ENCODE data around the gene RBMS3.
"Not testable (repeated sequence)": the region's sequence is repeated elsewhere in the genome, so short reads cannot be mapped to it uniquely, and the experiment has no call there.

Gene RBMS3

DNA sequence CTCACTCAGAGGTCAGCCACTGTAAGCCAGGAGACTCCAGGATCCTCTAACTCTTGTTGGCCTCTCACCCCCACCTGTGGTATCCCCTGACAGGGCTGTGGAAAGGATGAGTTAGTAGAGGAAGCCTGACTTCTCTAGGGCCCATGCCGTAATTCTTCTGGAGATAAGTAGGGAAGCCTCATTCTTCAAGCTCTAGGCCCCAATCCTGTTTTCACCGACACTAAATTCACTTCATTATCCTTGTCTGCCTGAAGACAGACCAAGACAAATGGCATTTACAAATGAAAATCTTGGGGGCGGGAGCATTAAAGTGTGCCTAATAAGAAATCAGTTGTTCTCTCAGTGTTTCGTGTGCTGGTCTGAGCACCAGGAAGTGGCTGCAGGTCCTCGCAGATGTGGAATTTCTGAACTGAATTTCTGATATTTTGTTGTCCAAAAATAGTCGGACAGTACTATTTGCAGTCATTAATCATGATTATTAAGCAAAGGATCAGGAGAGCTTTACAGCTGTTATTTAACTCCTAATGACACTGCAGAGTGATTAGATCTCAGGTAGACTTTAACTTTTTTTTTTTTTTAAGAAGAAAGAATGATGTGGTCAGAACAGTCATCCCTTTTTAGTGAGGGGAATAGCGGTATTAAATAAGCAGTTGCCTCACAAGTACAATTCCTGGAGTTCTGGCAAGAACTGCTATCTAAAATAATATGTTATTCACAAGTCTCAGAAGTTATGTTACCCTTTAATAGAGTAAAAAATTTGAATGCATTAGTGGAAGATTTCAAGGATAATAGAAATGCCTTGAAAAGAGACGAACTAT lies 58.4 kb downstream of the RBMS3 start:
- no peak for DNase-seq (ENCODE audit: low spot score)

DNA sequence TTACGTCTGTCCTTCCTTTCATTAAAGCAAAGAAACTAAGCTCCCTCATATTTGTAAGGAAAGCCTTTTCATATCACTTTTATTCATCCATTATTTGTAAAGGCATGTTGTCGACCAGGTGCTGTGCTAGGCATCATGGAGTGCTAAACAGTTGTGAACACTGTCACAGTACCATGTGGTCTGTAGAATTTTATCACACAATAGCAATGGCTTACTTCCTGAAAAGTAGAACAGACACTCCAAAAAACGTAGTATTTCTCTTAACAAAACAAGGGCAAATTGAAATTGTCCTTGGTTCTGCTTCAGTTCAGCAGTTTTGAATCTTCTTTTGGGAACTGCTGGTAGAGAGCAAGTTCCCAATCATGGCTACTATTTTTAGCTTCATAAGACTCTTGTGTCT lies 63.3 kb downstream of the RBMS3 start:
- no peak for DNase-seq (ENCODE audit: low spot score)

DNA sequence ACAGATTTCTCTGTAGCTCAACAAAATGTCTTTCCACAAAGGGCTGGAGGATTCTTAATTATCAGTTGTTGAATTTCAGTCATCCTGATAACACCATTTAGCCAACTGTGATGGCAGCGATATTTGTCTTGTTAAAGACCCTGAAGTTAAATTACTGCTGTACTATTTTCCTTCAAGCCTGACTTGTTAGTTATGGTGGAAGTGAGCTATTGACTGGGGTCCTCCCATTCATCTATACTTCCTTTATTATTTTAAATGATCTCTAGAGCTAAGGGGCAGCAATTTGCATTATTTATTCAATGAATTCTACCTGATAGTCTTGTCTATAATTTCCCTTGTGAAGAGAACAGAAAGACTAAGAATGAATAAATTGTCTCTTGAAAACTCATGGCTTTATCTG lies 64.1 kb downstream of the RBMS3 start:
- no peak for DNase-seq (ENCODE audit: low spot score)

DNA sequence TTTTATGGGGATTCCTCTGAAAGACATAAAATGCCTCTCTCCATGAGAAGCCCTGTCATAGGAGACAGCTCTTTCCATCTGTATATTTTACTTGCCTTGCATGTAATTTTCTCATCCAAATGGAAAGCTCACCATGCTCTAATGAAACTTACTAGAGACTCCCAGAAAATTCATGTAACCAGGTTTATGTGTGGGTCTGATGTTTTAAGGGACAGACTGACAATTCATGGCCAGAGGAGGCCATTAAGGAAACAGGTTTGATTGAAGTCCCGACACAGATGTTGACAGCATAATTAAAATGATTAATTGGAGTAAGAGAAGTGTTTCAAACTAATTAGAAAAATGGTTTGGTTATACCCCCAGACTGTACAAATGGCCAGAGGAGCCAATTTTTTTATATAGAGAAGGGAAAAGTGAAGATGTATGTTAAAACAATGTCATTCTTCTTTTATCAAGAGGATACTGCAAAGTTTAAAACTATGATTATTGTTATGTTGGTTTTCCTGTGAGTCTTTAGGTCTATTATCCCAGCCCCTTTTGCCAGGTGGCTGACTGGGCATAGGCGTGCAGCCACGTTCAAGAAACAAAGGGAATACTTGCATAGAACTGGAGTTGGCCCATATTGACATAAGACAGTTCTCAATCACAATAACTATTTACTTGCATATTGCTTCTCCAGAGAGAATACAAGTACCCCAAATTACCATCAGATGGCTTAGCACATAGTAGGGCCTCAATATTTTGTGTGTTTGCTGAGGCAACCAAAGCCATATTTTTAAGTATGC lies 64.8 kb downstream of the RBMS3 start:
- no peak for DNase-seq (ENCODE audit: low spot score)

DNA sequence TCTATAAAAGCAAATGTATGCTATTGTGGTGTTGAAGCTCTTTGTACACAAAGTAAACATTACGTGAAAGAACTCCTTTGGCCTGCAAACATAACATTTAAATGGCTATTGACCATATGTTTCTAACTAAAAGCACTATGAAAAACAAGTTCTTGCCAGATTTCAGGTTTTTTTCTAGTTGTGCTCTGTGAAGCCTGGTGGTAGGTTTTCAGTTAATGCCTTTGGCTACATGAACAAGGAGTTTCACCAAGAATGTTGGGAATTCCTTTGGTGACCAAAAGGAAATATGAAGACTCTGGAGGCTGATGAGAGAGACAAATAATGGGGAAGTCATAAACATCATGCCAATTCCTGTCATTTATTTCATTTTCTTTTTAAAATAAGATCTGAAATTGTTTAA lies 66.0 kb downstream of the RBMS3 start:
- DNase-seq (ENCODE audit: low spot score): no peak

DNA sequence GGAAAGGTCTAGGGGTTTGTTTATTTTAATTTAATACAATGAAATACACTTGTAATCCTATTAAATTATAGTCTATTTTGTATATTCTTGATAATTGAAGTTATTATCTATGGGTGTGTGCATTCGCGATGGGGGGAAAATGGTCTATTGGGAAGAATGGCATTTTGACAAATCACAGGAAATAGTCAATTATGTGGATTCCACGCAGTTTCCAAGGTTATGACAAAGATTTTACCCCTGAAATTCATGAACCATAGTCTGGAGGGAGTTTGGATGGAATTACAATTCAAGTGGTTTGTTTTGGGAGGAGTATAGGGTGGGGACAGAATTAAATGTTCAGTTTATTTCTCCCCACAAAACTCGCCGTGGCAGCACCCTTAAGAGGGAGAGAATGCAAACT lies 66.5 kb downstream of the RBMS3 start:
- no peak for DNase-seq (ENCODE audit: low spot score)

DNA sequence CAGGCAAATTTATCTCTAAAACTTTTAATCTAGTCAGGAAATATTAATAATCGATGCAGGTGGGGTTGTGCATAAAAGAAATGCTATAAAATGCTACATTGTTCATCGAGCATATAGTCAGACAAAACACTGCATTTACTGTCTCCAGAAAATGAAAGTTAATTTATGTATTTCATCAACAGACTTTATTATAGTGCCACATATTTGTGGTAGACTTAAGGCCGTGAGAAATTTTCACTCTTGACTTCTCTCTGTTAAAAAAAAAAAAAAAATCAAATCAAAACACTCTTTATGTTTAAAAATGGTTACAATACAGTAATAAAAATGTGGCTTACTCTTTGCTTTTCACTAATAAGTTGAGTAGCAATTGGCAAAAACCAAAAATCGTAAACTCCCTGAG lies 67.4 kb downstream of the RBMS3 start:
- DNase-seq (ENCODE audit: low spot score): no peak

DNA sequence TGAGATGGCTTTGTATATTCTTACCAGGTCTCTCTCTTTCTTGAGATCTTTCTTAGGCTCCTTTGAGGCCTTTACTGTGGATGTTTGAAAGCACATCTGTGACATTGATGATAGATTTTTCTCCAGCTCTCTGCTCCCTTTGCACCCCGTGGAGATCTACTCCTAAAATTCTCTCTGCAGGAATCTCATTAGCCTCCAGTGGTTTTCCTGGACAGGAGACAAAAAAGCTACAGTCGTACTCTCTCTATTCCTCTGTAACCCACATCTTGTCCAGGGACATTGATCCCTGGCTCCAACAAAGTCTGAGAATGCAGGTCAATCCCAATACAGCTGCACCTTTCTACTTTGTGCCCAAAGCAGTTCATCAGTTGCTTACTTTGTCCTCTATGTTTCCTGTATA lies 68.2 kb downstream of the RBMS3 start:
- DNase-seq (ENCODE audit: low spot score): no peak

DNA sequence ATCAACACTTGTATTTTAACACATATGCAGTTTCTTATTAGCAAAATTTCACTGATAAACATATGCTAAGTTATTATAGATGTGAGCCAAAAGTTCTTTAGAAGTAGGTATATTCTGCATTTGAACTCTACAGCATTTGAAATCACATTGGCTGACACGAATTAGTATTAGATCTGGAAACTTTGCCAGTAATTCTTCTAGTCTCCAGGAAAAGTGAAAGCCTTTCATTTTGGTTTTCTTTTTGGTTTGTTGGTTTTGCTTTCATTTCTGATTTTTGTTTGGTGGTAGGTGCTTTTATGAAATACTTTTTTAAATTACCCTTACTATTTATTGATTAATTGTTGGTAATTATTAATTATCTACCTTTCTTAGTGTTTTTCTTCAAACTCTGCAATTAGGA lies 72.9 kb downstream of the RBMS3 start:
- DNase-seq (ENCODE audit: low spot score): no peak

DNA sequence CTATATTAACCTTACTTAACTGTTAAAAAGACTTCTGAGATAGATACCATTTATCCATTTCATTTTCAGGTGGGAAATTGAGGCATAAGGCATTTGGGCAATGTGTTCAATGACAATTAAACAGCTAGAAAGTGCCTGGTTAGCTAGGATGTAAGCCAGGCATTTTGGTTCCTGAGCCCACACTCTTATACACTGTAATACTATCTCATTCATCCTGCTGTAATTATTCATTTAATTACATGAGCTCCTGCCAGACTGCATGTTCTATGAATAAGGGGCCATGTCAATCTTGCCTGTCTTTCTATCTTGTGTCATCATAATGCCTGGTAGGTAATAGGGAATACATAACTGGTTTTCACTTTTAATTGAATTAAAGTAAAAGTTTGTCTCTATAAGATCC lies 74.0 kb downstream of the RBMS3 start:
- no peak for DNase-seq (ENCODE audit: low spot score)

DNA sequence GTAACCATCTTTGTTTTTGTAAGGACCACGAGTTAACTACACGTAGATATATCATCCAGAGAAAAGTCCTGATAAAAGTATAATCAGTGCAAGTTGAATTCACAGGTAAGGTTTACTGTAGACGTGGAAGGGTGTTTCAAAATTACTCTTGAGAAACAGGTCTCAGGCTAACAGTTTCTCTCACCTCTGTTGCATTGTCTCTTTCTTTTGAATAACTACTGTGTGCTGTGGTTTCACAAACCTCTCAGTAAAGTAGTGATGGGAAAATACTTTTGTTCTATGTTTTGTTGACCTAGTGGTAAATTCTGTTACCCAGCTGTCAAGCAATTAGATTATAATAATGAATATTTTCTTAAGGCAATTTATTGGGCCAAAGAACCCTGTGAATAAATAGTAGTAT lies 75.2 kb downstream of the RBMS3 start:
- DNase-seq (ENCODE audit: low spot score): no peak

DNA sequence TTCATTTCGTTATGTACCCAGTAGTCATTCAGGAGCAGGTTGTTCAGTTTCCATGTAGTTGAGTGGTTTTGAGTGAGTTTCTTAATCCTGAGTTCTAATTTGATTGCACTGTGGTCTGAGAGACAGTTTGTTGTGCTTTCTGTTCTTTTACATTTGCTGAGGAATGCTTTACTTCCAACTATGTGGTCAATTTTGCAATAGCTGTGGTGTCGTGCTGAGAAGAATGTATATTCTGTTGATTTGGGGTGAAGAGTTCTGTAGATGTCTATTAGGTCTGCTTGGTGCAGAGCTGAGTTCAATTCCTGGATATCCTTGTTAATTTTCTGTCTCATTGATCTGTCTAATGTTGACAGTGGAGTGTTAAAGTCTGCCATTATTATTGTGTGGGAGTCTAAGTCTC lies 79.4 kb downstream of the RBMS3 start:
- not testable (repeated sequence) for DNase-seq (ENCODE audit: low spot score)

DNA sequence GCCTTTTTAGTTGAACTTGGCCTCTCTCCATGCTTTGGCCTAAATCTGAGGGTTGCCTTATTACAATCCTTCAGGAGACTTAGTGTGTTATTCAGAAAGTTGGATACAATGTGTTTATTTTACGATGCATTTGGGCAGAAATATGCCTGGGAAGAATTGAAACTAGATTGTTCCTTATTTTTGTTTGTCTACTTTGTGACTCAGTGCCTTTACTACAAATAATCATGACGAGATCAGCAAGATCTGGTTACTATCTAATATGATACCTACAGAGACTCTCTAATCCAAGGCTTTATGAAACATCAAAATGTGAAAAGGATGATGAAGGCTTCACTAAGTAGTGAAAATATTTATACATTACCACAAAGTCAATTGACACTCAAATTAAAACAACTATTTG lies 82.2 kb downstream of the RBMS3 start:
- no peak for DNase-seq (ENCODE audit: low spot score)

DNA sequence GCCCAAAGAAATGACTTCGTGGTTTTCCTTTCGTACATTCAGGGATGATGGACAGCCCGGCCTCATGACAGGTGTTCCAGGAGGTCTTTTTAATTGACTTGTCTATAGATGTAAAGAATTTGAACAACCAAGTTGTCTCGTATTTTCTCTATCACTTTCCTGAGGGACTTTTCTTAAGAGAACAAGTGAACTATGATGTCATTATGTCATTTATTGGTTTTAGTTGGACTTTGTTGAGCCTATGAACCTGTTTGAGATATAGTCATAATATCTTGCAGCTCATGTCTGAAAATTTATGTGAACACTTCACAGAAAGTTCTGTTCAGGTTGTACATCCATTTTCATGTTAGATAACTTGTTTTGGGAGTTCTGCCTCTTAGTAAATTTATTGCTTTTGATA lies 89.2 kb downstream of the RBMS3 start:
- DNase-seq (ENCODE audit: low spot score): no peak

DNA sequence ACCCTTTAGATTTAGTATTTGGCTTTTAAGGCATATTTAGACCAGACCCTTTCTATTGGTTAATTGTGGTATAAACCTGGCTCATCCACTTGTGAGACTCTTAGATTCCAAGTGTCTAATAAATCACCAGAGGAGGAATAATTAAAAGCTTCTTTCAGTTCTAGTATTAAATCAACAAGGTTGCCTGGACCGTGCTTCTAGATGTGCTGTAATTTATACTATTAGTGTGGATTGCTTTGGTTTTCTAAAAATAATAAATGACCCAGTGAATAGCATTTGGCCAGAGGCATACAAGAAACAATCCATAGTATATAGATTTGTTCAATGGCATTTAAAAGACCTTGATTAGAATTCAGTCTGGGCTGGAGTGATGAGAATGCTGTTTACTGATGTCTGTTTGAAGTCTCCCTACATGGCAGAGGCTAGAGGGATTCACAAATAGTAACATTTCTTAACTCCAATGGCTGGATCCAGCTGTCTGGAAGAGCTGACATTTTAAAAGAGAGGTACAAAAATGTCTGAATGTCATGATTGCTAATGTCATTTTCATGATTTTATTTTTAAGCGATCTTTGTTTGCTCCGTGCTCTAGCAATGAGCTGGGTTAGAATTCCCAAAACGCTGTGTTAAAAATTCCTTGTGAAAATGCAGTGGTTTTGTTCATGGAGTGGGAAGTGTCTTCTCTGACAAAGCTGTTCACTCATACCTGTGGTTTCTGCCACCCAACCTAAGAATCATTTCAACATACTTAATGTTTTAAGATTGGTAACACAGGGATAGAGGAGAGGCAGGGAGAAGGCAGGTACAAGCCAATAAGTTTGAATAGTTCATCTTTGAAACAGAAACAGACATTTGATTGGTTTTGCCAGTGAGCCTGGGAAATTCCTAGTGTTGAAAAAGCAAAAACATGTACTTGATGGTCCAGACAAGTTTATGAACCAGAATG lies 89.9 kb downstream of the RBMS3 start:
- DNase-seq (ENCODE audit: low spot score): no peak

DNA sequence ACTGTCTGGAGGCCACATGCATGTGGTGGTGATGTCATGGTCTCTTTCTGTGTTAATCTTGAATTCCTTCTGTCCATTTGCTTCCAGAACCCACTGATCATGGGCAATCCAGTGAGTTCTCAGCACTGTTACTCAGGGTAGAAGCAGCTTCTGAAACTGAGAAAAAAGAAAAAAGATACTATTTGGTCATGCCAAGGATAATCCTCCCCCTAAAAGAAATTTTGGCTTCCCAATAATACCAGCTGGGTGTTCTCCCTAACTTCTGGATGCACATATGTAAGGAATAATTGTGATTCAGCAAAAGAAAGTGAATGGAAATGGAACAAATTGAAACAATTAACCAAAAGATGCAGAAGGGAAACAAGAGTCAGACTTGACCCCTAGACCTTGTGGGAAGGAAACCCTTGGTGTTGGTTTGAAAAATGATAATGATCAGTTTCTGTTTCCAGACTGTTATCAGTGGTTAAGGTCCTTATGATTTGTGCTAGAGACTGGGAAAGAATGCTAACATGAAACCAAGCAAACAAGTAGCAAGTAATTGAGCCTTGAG lies 92.3 kb downstream of the RBMS3 start:
- no peak for DNase-seq (ENCODE audit: low spot score)

DNA sequence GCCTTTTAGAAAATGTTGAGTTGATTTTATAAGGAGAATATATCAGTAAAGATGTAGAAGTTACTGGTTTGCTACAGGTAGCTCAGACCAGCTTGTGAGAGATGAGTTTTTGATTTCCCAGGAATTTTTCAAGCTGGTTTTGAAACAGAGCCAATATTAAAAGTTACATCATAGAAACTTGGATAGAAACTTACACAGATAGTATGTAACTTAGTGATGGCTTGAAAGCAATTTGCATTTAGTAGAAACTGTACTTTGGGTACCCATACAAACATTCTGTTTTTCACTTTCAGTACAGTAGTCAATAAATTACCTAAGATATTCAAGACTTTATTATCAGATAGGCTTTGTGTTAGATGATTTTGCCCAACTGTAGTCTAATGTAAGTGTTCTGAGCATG lies 93.4 kb downstream of the RBMS3 start:
- no peak for DNase-seq (ENCODE audit: low spot score)

DNA sequence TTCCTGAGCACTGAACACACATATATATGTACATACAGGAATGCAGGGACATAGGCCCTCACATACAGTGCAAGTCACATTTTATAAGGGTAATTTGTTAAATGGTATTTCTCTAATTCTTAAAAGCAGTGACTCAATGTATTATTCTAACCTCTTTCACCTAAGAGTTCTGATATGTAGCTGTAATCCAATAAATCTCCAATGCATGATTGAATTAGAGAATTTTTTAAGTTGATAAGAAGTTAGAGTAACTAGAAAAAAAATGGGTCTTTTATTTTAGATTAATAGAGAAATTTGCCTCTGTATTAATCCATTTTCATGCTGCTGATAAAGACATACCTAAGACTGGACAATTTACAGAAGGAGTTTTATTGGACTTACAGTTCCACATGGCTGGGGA lies 98.2 kb downstream of the RBMS3 start:
- DNase-seq (ENCODE audit: low spot score): no peak

DNA sequence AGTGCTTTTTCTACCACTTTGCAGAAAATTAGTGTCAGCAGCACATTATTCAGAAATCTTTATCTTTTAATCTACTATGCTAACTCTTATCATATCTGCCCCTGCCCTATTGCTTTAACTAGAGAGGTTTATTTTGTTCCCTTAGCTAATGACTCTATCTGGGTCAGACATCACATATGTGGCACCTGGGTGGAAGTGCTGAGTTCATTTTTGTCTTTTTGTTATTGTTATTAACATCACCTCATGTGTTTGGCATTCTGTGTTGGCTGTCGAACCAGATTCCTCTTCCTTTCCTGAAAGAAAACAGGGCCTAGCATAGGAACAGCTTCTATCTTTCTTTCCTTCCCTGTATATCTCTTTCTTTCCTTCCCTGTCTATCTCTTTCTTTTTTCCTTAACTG lies 100.7 kb downstream of the RBMS3 start:
- DNase-seq (ENCODE audit: low spot score): no peak

DNA sequence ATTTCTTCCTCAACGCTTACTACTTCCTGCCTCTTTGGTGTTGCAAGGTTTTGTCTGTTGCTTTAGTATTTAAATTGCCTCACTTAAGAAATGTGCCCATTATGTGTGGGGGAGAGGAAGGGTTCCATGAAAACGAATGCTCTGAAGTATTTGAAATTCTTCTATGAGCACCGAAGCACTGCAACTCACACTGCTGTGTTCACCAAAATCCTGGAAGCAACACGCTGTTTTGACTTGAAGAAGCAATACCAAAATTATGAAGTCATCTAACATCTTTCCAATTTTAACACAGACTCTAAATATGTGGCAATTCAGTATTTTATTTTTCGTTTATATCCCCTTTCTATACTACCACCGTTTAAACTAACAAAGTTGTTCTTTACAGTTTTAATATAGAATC lies 101.5 kb downstream of the RBMS3 start:
- DNase-seq (ENCODE audit: low spot score): no peak

DNA sequence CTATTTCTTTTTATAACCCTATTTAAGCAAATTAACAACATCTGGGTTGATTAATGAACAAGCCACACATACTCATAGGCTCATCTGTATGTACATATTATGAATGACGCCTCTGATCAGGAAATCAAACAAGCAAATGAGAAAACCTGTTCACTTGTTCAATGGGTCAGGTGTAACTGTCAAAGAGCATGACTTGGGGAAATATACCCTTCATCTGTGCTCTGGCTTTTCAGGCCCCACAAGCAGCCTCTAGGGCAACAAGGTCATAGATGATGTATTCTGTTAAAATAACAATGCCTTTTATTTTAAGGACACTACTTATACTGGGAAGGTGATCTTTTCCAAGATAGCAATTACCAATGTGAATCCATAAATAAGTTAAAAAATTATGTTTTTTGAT lies 102.0 kb downstream of the RBMS3 start:
- DNase-seq (ENCODE audit: low spot score): no peak

DNA sequence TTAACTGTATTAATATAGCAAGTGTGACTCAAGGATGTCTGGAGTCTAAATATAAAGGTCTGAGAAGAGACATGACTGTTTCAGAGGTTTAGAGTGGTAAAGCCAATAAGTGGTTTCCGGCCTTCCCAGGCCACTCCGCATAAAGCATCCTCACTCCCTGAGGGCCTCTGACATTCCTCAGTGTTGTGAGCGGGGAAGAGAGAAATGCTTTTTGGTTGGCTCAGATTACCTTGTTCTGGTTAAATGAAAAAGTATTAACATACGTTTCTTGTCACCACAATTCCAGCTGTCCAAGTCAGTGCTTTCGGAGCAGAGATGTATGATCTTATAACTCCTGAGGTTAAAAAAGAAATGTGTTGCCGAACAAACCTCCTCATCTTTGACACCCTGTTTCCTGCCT lies 103.8 kb downstream of the RBMS3 start:
- DNase-seq (ENCODE audit: low spot score): no peak
